GM12878 (cell line): Measurements from ENCODE around the gene GPR137B. TPM values are rescaled to one million over a fixed set of nuclear protein-coding genes. Genes with fewer than 3 reads are reported as not detected.

Experiments used
- ATAC-seq: fragments of 200-7000 bp; cut with Tn5 transposase; 3 replicates; pipeline ENCODE4 v1.9.1; 2020; ENCODE audit warnings: mild to moderate bottlenecking, moderate library complexity
- BruUV-seq: library from RNA; stranded (reverse); fragments of 400-500 nt; replicated peaks from 2 replicates; lab custom pipeline; 2021; lab: Mats Ljungman, UMichigan
- CTCF ChIA-PET: fragments of 300-600 bp; sonication (Branson Sonifier 250); formaldehyde crosslinking; extraction: SDS; loops from one replicate; lab custom pipeline; 2021; ENCODE audit warnings: inconsistent platforms; lab: Yijun Ruan, JAX
- POLR2A ChIA-PET: fragments of 350-600 bp; formaldehyde crosslinking; extraction: SDS; loops from one replicate; lab custom pipeline; 2021; ENCODE audit warnings: inconsistent platforms; lab: Charles Lee
- RAD21 ChIA-PET: fragments of 300-600 bp; sonication (Branson Sonifier 250); formaldehyde crosslinking; loops from one replicate; lab custom pipeline; 2023; ENCODE audit warnings: antibody characterized with exemption; ENCODE audit not compliant: unreplicated experiment; lab: Charles Lee
- SMC1A ChIA-PET: fragments of 300-600 bp; sonication (Branson Sonifier 250); formaldehyde crosslinking; loops from one replicate; lab custom pipeline; 2023; ENCODE audit not compliant: unreplicated experiment, uncharacterized antibody; lab: Charles Lee
- DNase-seq: peaks from one replicate; pipeline ENCODE4 v3.0.0-alpha.2; 2011; ENCODE audit warnings: low read depth, low spot score
- FAIRE-seq: peaks from 3 replicates; lab custom pipeline; 2011; peaks lifted over from hg19 to GRCh38; lab: Jason Lieb, UNC
- H2AFZ ChIP-seq: 2 replicates; pipeline ENCODE4 v1.6.0; 2011; ENCODE audit warnings: low read depth, low read length, control low read depth; ENCODE audit not compliant: control insufficient read depth
- H3K27ac ChIP-seq: 2 replicates; pipeline ENCODE4 v1.5.1; 2011; ENCODE audit warnings: control low read depth; ENCODE audit not compliant: control insufficient read depth, insufficient read depth
- H3K27me3 ChIP-seq, 2 experiments: replicated peaks in 1 of 2; 2 replicates each; pipeline versions ENCODE4 v1.6.0 to v1.6.1; 2011; ENCODE audit warnings: low read length in 1 of 2; ENCODE audit not compliant: control insufficient read depth in 2 of 2, insufficient read depth in 2 of 2
- H3K36me3 ChIP-seq, 2 experiments: 2 replicates each; pipeline ENCODE4 v1.5.1; 2011; ENCODE audit warnings: low read length in 1 of 2; ENCODE audit not compliant: control insufficient read depth in 2 of 2, insufficient read depth in 2 of 2
- H3K4me1 ChIP-seq: 2 replicates; pipeline ENCODE4 v1.6.1; 2011; ENCODE audit warnings: mild to moderate bottlenecking, low read length, moderate library complexity, mixed read lengths; ENCODE audit not compliant: control insufficient read depth, insufficient read depth
- H3K4me2 ChIP-seq: 2 replicates; pipeline ENCODE4 v1.6.0; 2011; ENCODE audit warnings: control low read depth; ENCODE audit not compliant: control insufficient read depth, insufficient read depth
- H3K4me3 ChIP-seq: fragments of 200-600 bp; sonication (generic); 2 replicates; pipeline ENCODE4 v1.5.1; 2016
- H3K79me2 ChIP-seq: 2 replicates; pipeline ENCODE4 v1.6.0; 2011; ENCODE audit warnings: low read length; ENCODE audit not compliant: control insufficient read depth, insufficient read depth
- H3K9ac ChIP-seq: 2 replicates; pipeline ENCODE4 v1.8.0; 2011; ENCODE audit warnings: low read length, control low read depth, mixed read lengths; ENCODE audit not compliant: control insufficient read depth, insufficient read depth
- H3K9me3 ChIP-seq: replicated peaks from 3 replicates; pipeline ENCODE4 v1.5.1; 2011; ENCODE audit warnings: mild to moderate bottlenecking, low read length; ENCODE audit not compliant: control insufficient read depth, insufficient read depth
- H4K20me1 ChIP-seq: 2 replicates; pipeline ENCODE4 v1.6.0; 2011; ENCODE audit not compliant: control insufficient read depth, insufficient read depth
- HCFC1 ChIP-seq: fragments of 150-350 bp; IDR thresholded peaks from 2 replicates; pipeline ENCODE4 v1.6.1; 2014; ENCODE audit warnings: low read length
- JUNB ChIP-seq: IDR thresholded peaks from 2 replicates; pipeline ENCODE4 v1.6.1; 2016; ENCODE audit warnings: antibody characterized with exemption, mild to moderate bottlenecking
- RAD51 ChIP-seq: fragments of 450-650 bp; IDR thresholded peaks from 2 replicates; pipeline ENCODE4 v1.6.1; 2016; ENCODE audit warnings: moderate library complexity, mild to moderate bottlenecking, inconsistent platforms
- SREBF2 ChIP-seq: IDR thresholded peaks from 2 replicates; pipeline ENCODE4 v1.6.1; 2012; ENCODE audit warnings: mild to moderate bottlenecking, low read length
- WGBS: methylation state at CpG from one replicate; pipeline ENCODE4 v1.1.6; 2016; ENCODE audit warnings: low lambda C conversion rate; ENCODE audit not compliant: insufficient replicate concordance, insufficient coverage; ENCODE audit errors: missing lambda C conversion rate; 5-methylcytosine and 5-hydroxymethylcytosine counted together
- in situ Hi-C: fragments of 300-500 bp; cut with MboI; formaldehyde crosslinking; loops from 9 replicates; pipeline ENCODE4 v1.14.3; 2018; ENCODE audit warnings: mixed read lengths
- intact Hi-C: fragments of 100-400 bp; cut with micrococcal nuclease; formaldehyde crosslinking; loops from one replicate; pipeline ENCODE4 v1.14.2; 2022; ENCODE audit not compliant: unreplicated experiment
- polyA plus RNA-seq, 11 experiments: library from polyadenylated mRNA; depleted of rRNA in 4 of 11; unstranded in 6 of 11; stranded (reverse) in 5 of 11; fragments of >200 nt; fragmentation: Nextera tagmentation in 4 of 11; fragmentation: Illumina TruSeq in 1 of 11; extraction: Ambion mirVana in 4 of 11; extraction: Trizol in 1 of 11; gene quantifications; 1 replicate in 1 of 11; 2 replicates in 10 of 11; pipeline versions ENCODE4 v1.2.1 to v1.2.3, GENCODE V29; 2011 to 2016; ENCODE audit warnings: inconsistent platforms in 2 of 11, missing spikeins in 2 of 11, low read depth in 1 of 11
- total RNA-seq, 4 experiments: library from RNA; depleted of rRNA in 3 of 4; stranded (reverse); fragments of >200 nt in 3 of 4; fragmentation: Illumina TruSeq in 1 of 4; extraction: Trizol in 1 of 4; gene quantifications; 2 replicates each; pipeline versions ENCODE4 v1.2.1 to v1.2.3, GENCODE V29; 2013 to 2021

GPR137B gene
- total and polyA plus RNA-seq, 10 of the 15 experiments (the other 5 are each of a cell fraction or from before 2014, with no cell fraction given): 5.4 to 20.8 (median 12.5) TPM

- no TSS peak for BruUV-seq
- ATAC-seq (no peak), DNase-seq (no peak), FAIRE-seq (no peak)
- intact Hi-C loops (no loop called here), in situ Hi-C loops (no loop called here)
- Histone ChIP-seq H3K36me3 (peaks cover 4 to 8% of the 10 kb centered on the region in 2 experiments), H3K4me1 (no peaks in the 10 kb centered on the region), H3K9me3 (no peaks in the 10 kb centered on the region), H3K9ac (no peak overlapping the region), H3K79me2 (peaks cover 2% of the 10 kb centered on the region), H4K20me1 (no peaks in the 10 kb centered on the region), H2AFZ (no peak overlapping the region), H3K4me3 (no peak overlapping the region), H3K4me2 (no peak overlapping the region), H3K27me3 (no peaks in the 10 kb centered on the region), H3K27ac (no peak overlapping the region)
- CTCF ChIA-PET: interaction anchor here (1.5 kb wide), 1 partner anchor 274 kb away, joined by 3 read pairs; no protein-coding TSS in a partner anchor
- SMC1A ChIA-PET: interaction anchor here (0.7 to 1.2 kb wide), 5 partner anchors 13 to 45 kb away, joined by 3 to 6 read pairs (median 5); no protein-coding TSS in a partner anchor
- POLR2A ChIA-PET: no interaction called here
- RAD21 ChIA-PET: interaction anchor here (1.3 kb wide), 1 partner anchor 234 kb away, joined by 3 read pairs; no protein-coding TSS in a partner anchor
- TF ChIP-seq HCFC1 (no peak), JUNB (no peak)
- 100% methylated on average over 1 of the region's 1 CpG for WGBS
These were observed 109.2 kb downstream of the GPR137B start for GRCh38 chr1:236251587-236251986.

DNA sequence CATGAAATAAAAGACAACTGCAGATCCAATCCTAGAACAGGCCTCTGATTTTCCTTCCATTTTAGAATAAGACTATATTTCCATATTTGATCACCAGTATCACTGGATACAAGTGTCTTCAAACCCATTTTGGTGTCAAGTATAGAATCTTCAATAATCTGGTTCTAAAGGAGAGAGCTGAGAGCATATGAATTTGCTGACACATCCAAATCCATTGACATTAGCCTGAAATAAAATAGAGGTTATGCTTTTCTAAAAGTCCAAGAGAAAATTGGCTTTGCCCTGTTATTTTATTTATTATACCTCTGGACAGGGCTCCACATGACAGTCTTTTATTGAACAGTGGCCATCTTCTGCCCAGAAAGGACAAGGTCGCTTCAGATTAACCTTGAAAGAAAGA, 110.8 kb downstream of the GPR137B start:
- H3K27ac ChIP-seq: no peak overlapping the region
- no TSS peak for BruUV-seq
- FAIRE-seq (no peak), DNase-seq (no peak), ATAC-seq (no peak)
- WGBS: 100% methylated on average over 1 of the region's 1 CpG
- H3K9ac ChIP-seq: no peak overlapping the region
- peaks cover 4% of the 10 kb centered on the region; the same call in 2 of the 3 replicates for H3K9me3 ChIP-seq
- H3K27me3 ChIP-seq: no peaks in the 10 kb centered on the region
- ChIA-PET POLR2A (interaction anchor here (0.5 to 0.8 kb wide), 4 partner anchors 10 to 110 kb away, joined by 3 to 4 read pairs (median 3); no protein-coding TSS in a partner anchor), SMC1A (interaction anchor here (0.8 to 1.4 kb wide), 4 partner anchors 10 to 173 kb away, joined by 3 to 6 read pairs (median 3); no protein-coding TSS in a partner anchor), RAD21 (no interaction called here), CTCF (interaction anchor here (1.5 kb wide), 1 partner anchor 272 kb away, joined by 3 read pairs; no protein-coding TSS in a partner anchor)
- H3K4me2 ChIP-seq: no peak overlapping the region
- intact Hi-C loops: no loop called here
- TF ChIP-seq RAD51 (no peak), SREBF2 (no peak)
- peaks cover 3 to 4% of the 10 kb centered on the region in 2 experiments for H3K36me3 ChIP-seq
- in situ Hi-C loops: no loop called here
- peaks cover 2% of the 10 kb centered on the region for H3K79me2 ChIP-seq
- H3K4me3 ChIP-seq: no peak overlapping the region
- H4K20me1 ChIP-seq: no peaks in the 10 kb centered on the region
- no peaks in the 10 kb centered on the region for H3K4me1 ChIP-seq
- H2AFZ ChIP-seq: no peak overlapping the region
